SW480 (cell line): ENCODE data around the gene MTSS2.

ENCODE experiments used
- DNase-seq: peaks from one replicate; pipeline ENCODE4 v3.0.0-alpha.2; 2016; ENCODE audit warnings: low spot score

MTSS2 gene, protein sequence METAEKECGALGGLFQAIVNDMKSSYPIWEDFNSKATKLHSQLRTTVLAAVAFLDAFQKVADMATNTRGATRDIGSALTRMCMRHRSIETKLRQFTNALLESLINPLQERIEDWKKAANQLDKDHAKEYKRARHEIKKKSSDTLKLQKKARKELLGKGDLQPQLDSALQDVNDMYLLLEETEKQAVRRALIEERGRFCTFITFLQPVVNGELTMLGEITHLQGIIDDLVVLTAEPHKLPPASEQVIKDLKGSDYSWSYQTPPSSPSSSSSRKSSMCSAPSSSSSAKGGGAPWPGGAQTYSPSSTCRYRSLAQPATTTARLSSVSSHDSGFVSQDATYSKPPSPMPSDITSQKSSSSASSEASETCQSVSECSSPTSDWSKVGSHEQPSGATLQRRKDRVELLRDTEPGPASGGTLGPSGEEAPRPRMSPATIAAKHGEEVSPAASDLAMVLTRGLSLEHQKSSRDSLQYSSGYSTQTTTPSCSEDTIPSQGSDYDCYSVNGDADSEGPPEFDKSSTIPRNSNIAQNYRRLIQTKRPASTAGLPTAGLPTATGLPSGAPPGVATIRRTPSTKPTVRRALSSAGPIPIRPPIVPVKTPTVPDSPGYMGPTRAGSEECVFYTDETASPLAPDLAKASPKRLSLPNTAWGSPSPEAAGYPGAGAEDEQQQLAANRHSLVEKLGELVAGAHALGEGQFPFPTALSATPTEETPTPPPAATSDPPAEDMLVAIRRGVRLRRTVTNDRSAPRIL

DNA sequence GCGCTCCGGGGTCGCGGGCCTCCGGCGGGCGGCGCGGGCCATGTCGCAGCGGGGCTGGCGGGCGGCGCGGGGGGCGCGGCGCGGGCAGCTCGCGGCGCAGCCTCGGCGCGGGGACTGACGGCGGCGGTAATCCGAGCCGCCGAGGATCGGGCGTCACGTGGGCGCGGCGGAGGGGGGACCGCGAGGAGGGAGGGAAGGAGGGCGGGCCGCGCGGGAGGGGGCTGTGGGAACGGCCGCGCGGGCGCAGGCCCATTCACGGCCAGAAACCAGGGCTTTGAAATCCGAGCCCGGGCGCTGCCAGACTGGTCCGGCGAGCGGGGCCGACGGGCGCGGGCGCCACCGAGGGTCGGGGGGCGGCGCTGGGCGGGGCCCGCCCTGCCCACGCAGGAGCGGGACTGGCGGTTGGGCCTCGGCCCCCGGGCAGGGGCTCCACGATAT is at the start of gene MTSS2:
TSS of gene MTSS2 (minus strand) at position 116 of the 438 bp plus-strand sequence. CDS start 262 bp downstream, outside the sequence.
- DNase-seq: peak; percentile 69

DNA sequence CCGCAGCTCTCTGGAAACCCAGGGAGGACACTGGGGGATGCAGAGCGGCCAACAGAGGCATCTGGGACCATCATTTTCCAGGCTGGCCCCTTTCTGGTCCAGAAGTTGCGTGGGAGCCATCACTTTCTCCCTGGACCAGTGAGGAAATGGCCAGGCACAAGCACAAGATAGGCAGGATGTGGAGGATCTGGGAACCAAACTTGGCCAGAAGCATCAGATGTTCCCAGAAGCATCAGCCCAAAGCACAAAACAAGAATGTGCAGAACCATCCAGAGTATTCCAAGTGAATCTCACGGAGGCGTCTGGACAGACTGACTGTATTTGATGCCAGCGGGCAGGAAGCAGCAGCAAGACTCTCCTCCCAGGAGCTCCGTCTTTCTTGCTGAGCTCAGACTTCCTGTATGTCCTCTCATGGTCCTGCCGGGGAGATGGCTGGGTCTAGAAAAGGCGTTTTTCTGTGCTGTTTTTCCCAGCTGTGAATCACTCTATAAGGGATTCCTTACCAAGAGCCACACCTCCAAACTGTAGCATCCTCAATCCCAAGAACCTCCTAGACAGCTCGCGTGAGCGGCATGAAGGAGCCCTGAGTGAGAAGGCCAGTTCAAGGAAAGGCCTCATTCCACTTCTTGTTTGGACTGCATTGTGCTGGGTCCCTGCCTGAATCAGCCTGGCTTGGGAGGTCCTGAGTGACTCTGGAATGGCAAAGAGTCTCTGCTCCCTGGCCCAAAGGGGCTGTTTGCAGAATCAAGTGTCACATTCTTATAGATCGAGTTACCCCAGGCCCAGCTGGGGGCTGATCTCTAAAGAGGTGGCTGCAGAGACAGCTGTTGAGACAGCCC is 49.5 kb upstream of the MTSS2 start:
- DNase-seq: no peak

DNA sequence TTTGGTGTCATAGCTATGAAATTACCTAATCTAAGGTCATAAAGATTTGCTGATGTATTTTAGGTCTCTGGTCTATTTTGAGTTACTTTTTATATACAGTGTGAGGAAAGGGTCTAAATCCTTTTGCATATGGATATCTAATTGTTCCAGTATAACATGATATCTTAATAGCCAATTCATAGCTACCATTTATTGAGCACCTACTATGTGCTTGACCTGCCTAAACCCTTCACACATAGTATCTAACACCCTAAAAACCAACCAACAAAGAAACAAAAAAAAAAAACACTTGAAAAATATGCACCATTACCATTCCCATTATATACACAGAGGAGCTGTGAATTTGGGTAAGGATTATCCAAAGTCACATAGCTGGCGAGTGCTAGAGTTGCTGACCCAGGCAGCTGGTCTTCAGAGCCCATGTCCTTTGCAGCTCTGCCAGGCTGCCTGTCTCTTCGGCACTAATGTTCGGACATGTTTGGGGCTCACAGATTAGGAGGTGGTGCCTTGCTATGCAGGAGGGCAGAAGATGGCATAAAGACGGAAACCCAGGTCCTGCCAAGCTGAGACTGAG is 48.8 kb upstream of the MTSS2 start:
- no peak for DNase-seq

DNA sequence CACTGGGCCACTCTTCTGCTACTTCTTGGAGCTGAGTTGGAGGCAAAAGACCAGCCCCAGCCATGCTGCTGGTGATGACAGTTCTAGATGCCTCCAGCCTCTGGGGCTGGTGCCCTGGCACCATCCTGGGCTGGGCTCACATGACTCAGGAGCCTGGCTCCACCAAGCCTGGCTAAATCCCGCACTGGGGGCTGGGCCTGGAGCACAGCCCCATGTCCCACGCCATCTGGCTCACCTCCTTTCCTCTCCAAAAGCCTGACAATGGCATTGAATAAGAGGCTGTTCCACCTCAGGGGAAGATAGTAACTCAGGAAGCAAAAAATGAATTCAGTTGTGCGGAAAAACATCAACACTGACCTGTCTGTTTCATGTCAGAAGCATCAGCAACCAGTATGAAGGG is 45.1 kb upstream of the MTSS2 start:
- DNase-seq: no peak

DNA sequence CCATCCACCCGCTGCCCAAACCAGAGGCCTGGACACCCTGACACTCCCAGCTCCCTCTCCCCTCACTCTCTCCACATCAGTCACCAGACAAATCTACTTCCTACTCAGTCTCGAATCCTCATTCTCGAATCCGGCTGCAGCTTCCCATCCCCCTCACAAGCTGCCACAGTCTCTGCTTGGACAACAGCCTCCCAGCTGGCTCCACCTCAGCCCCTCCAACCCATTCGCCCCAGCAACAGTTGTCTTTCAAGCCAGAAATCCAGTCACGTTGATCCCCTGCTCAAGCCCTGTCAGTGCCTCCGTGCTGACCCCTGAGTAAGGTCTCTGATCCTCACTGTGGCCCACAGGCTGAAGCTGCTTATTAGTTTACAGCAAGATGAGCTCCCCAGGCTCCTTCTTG is 44.2 kb upstream of the MTSS2 start:
- DNase-seq: no peak

DNA sequence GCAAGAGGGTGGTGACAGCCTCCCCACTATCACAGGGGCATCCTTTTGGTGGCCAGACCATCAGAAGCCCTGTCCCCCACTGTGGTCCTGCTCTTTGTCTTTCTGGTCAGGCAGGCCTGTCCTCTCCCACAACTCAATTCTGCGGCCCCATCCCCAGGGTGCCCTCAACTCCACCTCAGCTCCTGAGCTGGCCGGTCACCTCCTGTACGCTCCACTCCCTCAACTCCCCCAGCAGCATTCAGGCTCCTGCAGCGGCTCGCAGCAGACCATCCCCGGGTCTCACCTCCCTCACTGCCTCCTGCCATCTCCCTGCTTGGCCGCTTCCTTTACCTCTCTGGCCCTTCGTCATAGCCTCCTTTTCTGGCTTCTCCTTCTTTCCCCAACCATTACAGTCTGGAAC is 43.4 kb upstream of the MTSS2 start:
- DNase-seq: no peak

DNA sequence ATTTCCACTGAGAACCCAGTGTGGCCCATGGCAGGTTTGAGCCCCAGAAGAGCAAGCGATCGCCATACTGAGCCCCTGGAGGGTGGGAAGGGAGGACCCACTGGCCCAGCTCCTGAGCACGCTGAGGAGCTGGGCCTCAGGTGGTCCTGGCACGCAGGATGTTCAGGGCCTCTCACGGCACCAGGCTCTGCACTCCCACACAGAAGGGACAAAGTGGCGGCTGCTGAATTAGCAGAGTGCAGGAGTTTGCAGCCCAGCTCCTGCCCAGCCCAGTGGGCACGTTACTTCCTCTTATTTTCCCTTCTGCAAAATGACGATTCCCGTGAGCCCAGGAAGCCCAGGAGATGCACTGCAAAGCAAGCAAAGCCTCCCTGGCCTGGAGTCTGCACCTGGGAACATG is 42.3 kb upstream of the MTSS2 start:
- DNase-seq: no peak

DNA sequence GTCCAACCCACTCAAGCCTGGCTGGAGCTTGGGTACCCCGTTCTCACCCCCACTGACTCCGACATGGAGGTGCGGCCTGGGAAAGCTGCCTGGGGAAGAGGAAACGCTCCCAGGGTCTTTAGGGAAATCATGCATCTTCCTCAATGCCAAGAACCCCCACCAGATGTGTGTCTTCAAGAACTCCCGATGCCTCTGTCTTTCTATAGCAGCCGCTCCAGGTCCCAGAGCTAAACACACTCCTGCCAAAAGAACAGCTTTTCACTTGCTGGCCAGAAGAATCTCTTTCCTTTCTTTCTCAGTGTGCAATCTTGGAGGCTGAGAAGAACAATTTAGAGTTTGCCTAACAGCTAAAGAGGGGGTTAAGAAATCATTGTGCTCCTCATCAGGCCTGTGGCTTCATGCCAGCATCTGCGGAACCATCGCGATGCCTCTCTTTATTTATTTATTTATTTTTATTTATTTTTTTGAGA is 41.1 kb upstream of the MTSS2 start:
- no peak for DNase-seq

DNA sequence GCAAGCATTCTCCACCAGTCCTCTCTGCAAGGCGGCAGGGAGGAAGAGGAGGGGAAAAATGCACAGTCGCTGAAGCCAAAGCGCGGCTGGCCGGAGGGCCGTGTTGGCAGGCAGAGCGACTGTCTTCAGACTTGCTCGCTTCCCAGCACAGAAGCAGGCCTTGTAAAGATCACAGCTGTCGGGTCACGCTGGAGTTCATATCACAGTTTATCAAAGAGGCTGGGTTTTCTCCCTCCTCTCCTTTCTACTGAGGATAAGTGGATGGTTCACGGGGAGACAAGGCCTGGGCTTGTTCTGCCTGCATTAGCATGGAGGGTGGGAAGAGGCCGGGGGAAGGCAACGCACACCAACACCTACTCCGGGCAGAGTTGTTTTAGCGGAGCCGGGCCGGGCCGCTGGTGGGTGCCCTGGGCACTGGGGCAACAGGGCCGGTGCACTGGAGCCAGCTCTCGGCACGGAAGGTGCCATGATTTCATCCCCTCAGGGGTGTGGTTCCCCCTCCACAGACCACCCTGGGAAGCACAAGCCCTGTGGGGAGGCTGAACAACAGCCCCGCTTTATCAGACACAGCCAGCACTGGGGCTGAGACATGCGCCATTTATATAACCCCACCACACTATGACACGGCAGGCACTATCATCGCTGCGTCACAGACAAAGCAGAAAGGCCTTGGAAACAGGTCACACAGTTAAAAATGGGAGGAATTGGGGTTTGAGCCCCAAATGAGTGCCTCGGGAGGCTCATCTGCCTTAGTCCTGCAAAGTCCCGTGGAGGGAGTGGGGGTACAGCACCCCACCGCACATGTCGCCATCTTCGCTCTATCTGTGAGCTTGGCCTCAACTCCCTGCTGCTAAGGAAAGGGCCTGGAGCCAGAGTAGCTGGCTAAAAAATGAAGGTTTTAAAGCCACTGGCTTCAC is 40.3 kb upstream of the MTSS2 start:
- DNase-seq: no peak

DNA sequence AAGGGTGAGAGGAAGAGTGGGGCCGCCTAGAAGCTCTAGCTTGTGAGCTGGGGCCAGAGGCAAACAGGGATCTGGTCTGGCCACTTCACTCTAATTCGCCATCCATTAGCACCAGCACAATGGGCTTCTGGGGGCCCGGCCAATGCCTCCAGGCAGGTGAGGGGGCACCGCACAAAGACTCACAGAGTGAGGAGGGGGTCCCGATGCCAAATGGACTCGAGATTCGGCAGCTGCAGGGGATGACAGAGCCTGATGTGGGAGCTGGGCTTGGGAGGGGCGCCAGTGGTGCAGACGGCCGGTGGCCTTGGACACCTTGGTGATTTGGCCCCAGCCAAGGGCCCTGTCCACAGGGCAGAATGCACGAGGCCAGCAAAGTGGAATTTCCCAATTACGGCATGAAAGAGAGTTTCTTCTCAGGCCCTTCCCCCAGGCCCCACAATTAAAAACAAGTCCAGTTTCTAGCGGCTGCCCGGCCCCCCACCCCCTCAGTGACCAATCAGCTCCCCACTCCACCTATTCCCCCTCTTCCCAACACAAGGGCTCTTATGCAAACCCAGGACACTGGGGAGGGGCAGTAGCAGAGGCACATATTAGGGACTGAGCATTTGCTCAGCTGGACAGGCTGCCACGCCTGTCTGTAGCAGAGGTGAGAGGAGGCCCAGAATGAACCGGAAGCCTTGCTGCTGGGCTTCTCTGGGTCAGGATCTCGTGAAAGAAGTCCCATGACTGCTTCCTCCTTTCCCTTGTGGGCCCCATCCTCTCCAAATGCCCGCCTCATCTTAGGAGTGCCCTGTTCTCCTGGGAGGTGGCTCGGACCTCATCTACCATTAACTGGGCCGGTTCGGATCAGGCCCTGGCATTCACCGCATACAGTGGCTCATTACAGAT is 39.4 kb upstream of the MTSS2 start:
- DNase-seq: no peak

DNA sequence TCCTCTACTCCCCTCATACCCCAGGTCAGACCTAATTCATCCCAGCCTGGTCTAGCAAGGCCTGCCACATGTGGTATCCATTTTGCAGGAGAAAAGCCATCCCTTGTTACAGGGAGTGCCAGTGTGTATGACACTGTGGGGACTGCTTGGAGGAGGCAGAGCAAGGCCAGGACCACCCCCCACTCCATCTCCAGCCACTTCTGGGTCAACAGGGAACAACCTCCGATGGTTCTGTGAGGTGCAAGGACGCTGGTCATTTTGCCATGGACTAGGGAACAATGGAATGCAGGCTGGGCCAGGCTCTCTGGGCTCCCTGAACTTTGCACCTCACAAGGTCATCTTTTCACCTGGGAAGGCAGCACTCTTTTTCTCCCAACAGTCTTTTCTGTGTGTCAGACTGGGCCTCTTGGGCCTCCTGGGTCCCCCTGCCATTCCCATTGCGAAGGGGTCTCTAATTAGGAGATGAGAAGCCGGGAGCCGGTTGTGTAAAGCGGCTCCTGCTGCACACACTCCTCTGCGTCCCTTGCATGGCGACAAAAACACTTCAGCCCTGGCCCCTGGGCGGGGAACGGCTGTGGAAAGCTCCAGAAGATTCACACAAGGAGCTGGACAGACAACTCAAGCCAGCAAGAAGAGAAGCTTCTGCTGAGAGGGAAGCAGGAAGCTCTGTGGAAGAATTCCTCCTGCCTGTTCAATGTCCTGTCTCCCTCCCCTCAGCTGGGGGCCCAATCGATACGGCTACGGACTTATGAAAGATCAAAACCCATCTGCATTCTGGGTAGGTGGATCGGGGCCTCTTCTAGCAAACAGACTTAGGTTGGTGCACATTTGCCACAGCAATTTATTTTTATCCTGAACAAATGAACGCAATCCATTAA is 38.5 kb upstream of the MTSS2 start:
- no peak for DNase-seq

DNA sequence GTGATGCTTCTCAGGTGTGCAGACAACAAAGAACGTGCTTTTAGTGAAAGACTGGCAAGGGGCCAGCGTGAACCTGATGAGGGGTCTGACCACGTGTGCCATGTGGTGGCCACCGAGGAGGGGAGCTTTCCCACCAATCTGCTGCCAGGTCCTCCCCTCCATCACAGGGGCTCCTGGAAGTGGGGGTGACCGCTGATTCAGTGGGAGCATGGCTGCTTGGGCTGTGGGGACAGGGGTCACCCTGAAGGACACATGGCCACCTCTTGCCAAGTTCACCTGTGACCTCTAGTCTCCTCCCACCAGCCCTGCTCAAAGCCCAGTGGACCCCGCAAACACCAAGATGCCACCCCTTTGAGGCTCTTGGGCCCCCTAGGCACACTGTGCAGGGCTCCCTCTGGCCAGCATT is 37.9 kb upstream of the MTSS2 start:
- DNase-seq: no peak

DNA sequence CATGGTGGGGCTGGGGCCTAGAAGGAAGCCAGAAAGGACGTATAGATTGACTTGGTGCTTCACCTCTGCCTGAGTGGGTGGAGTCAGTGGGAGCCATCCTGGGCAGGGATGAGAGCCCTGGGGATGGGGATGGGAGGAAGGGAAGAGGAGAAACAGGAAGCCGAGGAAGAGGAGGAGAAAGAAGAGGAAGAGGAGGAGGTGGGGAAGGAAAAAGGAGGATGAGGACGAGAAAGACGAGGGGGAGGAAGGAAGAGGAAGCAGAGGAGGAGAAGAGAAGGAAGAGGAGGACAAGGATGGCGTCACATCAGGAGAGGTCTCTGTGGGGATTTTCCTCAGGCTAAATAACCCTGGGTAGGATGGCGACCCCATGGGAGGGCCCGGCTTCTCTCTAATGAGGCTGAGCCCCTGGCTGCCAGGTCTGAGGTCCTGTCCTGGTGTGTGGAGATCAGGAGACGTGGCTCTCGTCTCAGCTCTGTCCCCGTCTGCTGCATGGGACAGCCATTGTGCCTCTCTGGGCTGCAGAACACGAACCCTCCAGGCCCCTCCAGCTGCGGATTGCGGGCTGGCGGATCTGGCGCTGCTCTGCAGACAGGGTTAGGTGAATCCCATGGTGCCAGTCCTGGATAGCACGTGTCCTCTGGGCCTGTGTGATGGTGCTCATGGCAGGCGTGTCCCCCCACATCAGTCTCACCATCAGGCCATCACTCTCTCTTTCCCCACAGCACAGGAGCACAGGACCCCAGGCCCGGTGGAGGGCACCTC is 35.5 kb upstream of the MTSS2 start:
- DNase-seq: no peak

DNA sequence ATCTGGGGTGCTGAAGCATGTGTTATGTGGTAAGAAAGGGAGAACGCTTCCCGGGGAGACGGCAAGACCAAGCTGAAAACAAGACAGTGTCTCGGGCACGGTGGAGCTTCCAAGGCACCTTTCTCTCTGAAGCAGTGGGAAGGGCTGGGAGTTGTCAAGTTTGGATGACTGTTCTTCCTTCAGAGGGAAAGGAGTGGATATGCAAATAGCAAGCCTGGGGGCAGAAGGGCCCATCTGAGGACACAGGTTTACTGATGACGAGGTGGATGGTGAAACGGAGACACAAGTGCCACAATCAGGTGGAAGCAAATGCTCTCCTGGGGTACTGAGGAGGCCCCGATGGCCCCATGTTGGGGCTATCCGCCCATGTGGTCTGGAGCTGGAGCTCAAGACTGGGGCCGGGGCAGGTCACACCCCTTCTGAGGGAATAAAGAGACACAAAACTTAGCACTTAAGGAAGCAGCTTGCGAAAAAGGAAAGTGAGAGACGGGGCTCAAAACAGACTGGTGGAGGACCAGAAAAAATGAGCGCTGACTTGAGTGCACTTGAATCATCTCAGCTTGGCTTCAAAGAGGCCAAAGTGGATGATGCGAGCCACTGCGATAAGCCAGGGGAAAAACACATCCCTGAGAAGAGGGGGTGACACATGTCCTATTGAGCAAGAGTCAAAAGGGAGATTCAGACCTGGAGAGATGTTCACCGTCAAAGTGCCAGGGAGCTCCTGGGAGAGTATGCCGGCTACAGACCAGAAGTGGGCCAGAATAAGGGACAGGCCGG is 34.8 kb upstream of the MTSS2 start:
- no peak for DNase-seq

DNA sequence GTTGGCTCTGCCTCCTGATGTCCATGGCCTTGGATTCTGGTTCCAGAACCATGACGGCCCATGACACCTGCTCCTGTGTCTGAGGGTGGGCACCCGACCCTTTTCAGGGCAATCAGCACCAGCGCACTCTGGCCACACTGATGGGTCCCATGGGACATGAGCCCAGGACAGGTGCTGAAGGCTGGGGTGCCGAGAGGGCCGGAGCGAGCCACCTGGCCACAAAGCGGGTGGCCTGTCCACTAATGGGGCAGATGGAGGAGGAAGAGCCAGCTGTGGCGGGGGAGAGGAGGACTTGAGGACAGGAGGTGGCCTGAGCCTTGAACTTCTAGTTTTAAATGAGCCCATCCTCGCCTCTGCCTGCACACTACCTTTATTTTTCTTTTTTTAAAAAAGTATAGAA is 31.2 kb upstream of the MTSS2 start:
- DNase-seq: no peak

DNA sequence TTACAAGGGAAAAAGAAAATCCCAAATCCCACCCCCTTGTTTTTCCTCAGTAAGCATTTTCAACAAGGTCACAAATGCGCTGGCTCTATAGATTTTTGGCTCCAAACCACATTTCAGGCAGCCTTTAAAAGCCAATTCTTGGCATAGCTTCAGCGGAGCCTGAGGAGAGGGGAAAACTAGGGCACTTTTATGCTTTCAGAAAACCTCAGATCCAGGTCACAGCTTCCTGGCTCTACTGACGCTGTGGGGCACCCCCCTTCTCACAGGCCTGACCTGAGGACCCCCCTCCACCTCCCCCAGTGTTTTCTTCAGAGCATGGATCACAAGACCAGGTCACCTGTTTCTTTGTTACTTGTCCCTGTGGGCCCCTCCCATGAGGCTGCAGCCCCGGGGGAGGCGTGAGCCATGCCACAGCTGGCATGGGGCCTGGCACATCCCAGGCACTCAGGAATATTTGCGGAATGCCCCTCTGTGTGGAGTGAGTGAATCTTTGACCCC is 30.1 kb upstream of the MTSS2 start:
- DNase-seq: no peak
